OCI-LY1 (cell line): ENCODE measurements around the gene LRRC4.

Experiments
- CTCF ChIP-seq: fragments of 200-600 bp; sonication (generic), shearing (Covaris generic); IDR thresholded peaks from 2 replicates; pipeline ENCODE4 v1.5.1; 2017; ENCODE audit warnings: mild to moderate bottlenecking, antibody characterized with exemption, low read length, moderate library complexity, mixed read lengths
- EZH2 ChIP-seq: fragments of 200-600 bp; sonication (generic), shearing (Covaris generic); IDR thresholded peaks from 2 replicates; pipeline ENCODE4 v1.8.0; 2017; ENCODE audit warnings: borderline replicate concordance, mixed run types, mild to moderate bottlenecking, antibody characterized with exemption, low read length, moderate library complexity, mixed read lengths

- no peak for TF ChIP-seq CTCF
- TF ChIP-seq EZH2, result no peak
These were observed 31.2 kb downstream of the LRRC4 start for GRCh38 chr7:128000048-128000447.
